RWPE2 (cell line): ENCODE data around the gene BEND5.

Source experiments
- ATAC-seq: fragments of 200-7000 bp; cut with Tn5 transposase; 3 replicates; pipeline ENCODE4 v1.9.1; 2021; ENCODE audit warnings: low read depth
- DNase-seq: peaks from one replicate; pipeline ENCODE4 v3.0.0-alpha.2; 2020; ENCODE audit warnings: low spot score
- H3K27ac ChIP-seq: fragments of 450-650 bp; 2 replicates; pipeline ENCODE4 v1.5.1; 2017; ENCODE audit warnings: mild to moderate bottlenecking; ENCODE audit not compliant: poor library complexity, severe bottlenecking
- H3K27me3 ChIP-seq: fragments of 250-450 bp; sonication (Bioruptor Pico); 2 replicates; pipeline ENCODE4 v1.5.1; 2021; ENCODE audit warnings: mild to moderate bottlenecking, moderate library complexity; ENCODE audit not compliant: insufficient read depth, poor library complexity, severe bottlenecking
- H3K36me3 ChIP-seq: fragments of 250-450 bp; sonication (Bioruptor Pico); 2 replicates; pipeline ENCODE4 v1.5.1; 2020; ENCODE audit warnings: low read depth, mild to moderate bottlenecking, moderate library complexity
- H3K4me1 ChIP-seq: fragments of 250-450 bp; sonication (Bioruptor Pico); 2 replicates; pipeline ENCODE4 v1.5.1; 2021; ENCODE audit warnings: mild to moderate bottlenecking, moderate library complexity; ENCODE audit not compliant: insufficient read depth, poor library complexity, severe bottlenecking
- H3K4me3 ChIP-seq: fragments of 250-450 bp; sonication (Bioruptor Pico); 2 replicates; pipeline ENCODE4 v1.5.1; 2021; ENCODE audit warnings: mild to moderate bottlenecking, moderate library complexity; ENCODE audit not compliant: severe bottlenecking
- H3K9me3 ChIP-seq: fragments of 250-450 bp; sonication (Bioruptor Pico); 2 replicates; pipeline ENCODE4 v1.5.1; 2021; ENCODE audit warnings: mild to moderate bottlenecking, moderate library complexity; ENCODE audit not compliant: severe bottlenecking
- CTCF ChIP-seq: fragments of 450-650 bp; IDR thresholded peaks from one replicate; pipeline ENCODE4 v1.5.1; 2017; ENCODE audit warnings: mild to moderate bottlenecking, moderate library complexity; ENCODE audit not compliant: poor library complexity, severe bottlenecking

Gene BEND5

DNA sequence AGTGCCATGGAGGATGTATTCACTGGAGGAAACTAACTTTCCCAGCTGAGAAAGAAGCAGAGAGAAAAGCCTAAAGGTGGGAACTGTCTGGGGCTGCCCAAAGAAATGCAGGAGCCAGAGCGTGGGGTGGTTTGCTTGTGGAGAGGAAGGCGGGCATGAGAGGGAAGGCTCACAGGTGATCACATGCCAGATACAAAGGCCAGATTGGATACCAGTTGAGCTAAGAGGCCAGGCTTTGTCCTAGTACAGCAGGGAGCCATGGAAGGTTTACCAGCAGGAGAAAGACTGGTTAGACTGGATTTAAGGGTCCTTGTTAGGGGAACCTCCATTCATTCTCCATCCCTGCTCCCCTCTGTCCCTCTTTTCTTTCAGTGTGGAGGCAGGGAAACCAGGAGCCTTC lies 66.4 kb downstream of the BEND5 start:
- no peaks in the 10 kb centered on the region for H3K36me3 ChIP-seq
- H3K4me3 ChIP-seq, result no peak overlapping the region
- no peak overlapping the region for H3K27ac ChIP-seq
- ATAC-seq, result no peak
- DNase-seq, result no peak
- no peak for TF ChIP-seq CTCF
- H3K4me1 ChIP-seq, result no peaks in the 10 kb centered on the region
- no peaks in the 10 kb centered on the region for H3K9me3 ChIP-seq
- H3K27me3 ChIP-seq, result no peaks in the 10 kb centered on the region

- Histone ChIP-seq H3K4me3 (no peak overlapping the region), H3K4me1 (no peaks in the 10 kb centered on the region), H3K9me3 (no peaks in the 10 kb centered on the region), H3K27ac (no peak overlapping the region), H3K27me3 (no peaks in the 10 kb centered on the region), H3K36me3 (no peaks in the 10 kb centered on the region)
- no peak for ATAC-seq
- no peak for DNase-seq
- no peak for TF ChIP-seq CTCF
Measured at GRCh38 chr1:48704736-48705135, 72.0 kb downstream of the BEND5 start.

- ATAC-seq, result peak; percentile 40; the same call in 1 of the 3 replicates
- TF ChIP-seq CTCF, result no peak
- H3K36me3 ChIP-seq, result no peaks in the 10 kb centered on the region
Measured at GRCh38 chr1:48701445-48701844, 75.2 kb downstream of the BEND5 start.

GRCh38 chr1:48697066-48697707 lies 79.5 kb downstream of the BEND5 start:
- peak; percentile 88 for TF ChIP-seq CTCF
- H3K27ac ChIP-seq, result no peak overlapping the region
- no peaks in the 10 kb centered on the region for H3K4me1 ChIP-seq
- H3K36me3 ChIP-seq, result no peaks in the 10 kb centered on the region
- no peaks in the 10 kb centered on the region for H3K9me3 ChIP-seq
- DNase-seq (no peak), ATAC-seq (peak; percentile 26; the same call in 1 of the 3 replicates)
- no peak overlapping the region for H3K4me3 ChIP-seq
- no peaks in the 10 kb centered on the region for H3K27me3 ChIP-seq

More at GRCh38 chr1:48701445-48701844, 75.2 kb downstream of the BEND5 start:
- DNase-seq, result no peak
- no peaks in the 10 kb centered on the region for H3K9me3 ChIP-seq
- no peak overlapping the region for H3K4me3 ChIP-seq
- no peaks in the 10 kb centered on the region for H3K4me1 ChIP-seq
- H3K27me3 ChIP-seq, result no peaks in the 10 kb centered on the region
- no peak overlapping the region for H3K27ac ChIP-seq

- ATAC-seq (no peak), DNase-seq (no peak)
- Histone ChIP-seq H3K27ac (no peak overlapping the region), H3K4me3 (no peak overlapping the region), H3K36me3 (no peaks in the 10 kb centered on the region), H3K27me3 (no peaks in the 10 kb centered on the region), H3K4me1 (no peaks in the 10 kb centered on the region), H3K9me3 (no peaks in the 10 kb centered on the region)
- no peak for TF ChIP-seq CTCF
Measured at GRCh38 chr1:48695161-48695560, 81.5 kb downstream of the BEND5 start.
